Measurements from ENCODE around the gene CFH.
A peak's percentile ranks its signal among the peaks of the same experiment; 100 is the strongest.
"Not testable (repeated sequence)": the region's sequence is repeated elsewhere in the genome, so short reads cannot be mapped to it uniquely, and the experiment has no call there.

Gene CFH

GRCh38 chr1:196667131-196667530 is 15.3 kb downstream of the CFH start:
- no peak for FAIRE-seq
- DNase-seq (ENCODE audit: low spot score): no peak

- DNase-seq (ENCODE audit: low spot score) (no peak), FAIRE-seq (no peak)
Measured at GRCh38 chr1:196669051-196669450, 17.2 kb downstream of the CFH start.

- FAIRE-seq (no peak), DNase-seq (ENCODE audit: low spot score) (no peak)
Measured at GRCh38 chr1:196669693-196670092, 17.9 kb downstream of the CFH start.

- DNase-seq (ENCODE audit: low spot score) (no peak), FAIRE-seq (no peak)
Measured at GRCh38 chr1:196674908-196675307, 23.1 kb downstream of the CFH start.

- no peak for DNase-seq (ENCODE audit: low spot score)
- FAIRE-seq: no peak
Measured at GRCh38 chr1:196677781-196678509, 26.1 kb downstream of the CFH start.

- DNase-seq (ENCODE audit: low spot score) (peak; percentile 6), FAIRE-seq (no peak)
Measured at GRCh38 chr1:196678510-196678884, 26.7 kb downstream of the CFH start.

GRCh38 chr1:196680107-196680506 is 28.3 kb downstream of the CFH start:
- peak; percentile 8 for DNase-seq (ENCODE audit: low spot score)
- no peak for FAIRE-seq

GRCh38 chr1:196684476-196684875 is 32.6 kb downstream of the CFH start:
- no peak for FAIRE-seq
- DNase-seq (ENCODE audit: low spot score): no peak

- DNase-seq (ENCODE audit: low spot score): no peak
- FAIRE-seq: no peak
Measured at GRCh38 chr1:196685506-196685905, 33.7 kb downstream of the CFH start.

- FAIRE-seq (no peak), DNase-seq (ENCODE audit: low spot score) (no peak)
Measured at GRCh38 chr1:196689001-196689400, 37.2 kb downstream of the CFH start.

- DNase-seq (ENCODE audit: low spot score): no peak
- no peak for FAIRE-seq
Measured at GRCh38 chr1:196690582-196690981, 38.7 kb downstream of the CFH start.

- FAIRE-seq (no peak), DNase-seq (ENCODE audit: low spot score) (no peak)
Measured at GRCh38 chr1:196698993-196699392, 47.1 kb downstream of the CFH start.

- DNase-seq (ENCODE audit: low spot score): no peak
- FAIRE-seq: no peak
Measured at GRCh38 chr1:196701144-196701543, 49.3 kb downstream of the CFH start.

GRCh38 chr1:196709892-196710291 is 58.0 kb downstream of the CFH start:
- not testable (repeated sequence) for FAIRE-seq; DNase-seq (ENCODE audit: low spot score)

GRCh38 chr1:196717868-196718267 is 66.0 kb downstream of the CFH start:
- DNase-seq (ENCODE audit: low spot score) (no peak), FAIRE-seq (no peak)

GRCh38 chr1:196723325-196724185 is 71.7 kb downstream of the CFH start:
- peak; percentile 92 for FAIRE-seq

GRCh38 chr1:196732526-196732925 is 80.7 kb downstream of the CFH start:
- DNase-seq (ENCODE audit: low spot score) (no peak), FAIRE-seq (no peak)

More at GRCh38 chr1:196723325-196724185, 71.7 kb downstream of the CFH start:
- peak; percentile 45 for DNase-seq (ENCODE audit: low spot score)

GRCh38 chr1:196733091-196733970 is 81.5 kb downstream of the CFH start:
- no peak for FAIRE-seq

GRCh38 chr1:196734006-196734405 is 82.2 kb downstream of the CFH start:
- FAIRE-seq (no peak), DNase-seq (ENCODE audit: low spot score) (no peak)

More at GRCh38 chr1:196733091-196733970, 81.5 kb downstream of the CFH start:
- DNase-seq (ENCODE audit: low spot score): no peak

GRCh38 chr1:196734460-196734859 is 82.6 kb downstream of the CFH start:
- DNase-seq (ENCODE audit: low spot score) (no peak), FAIRE-seq (no peak)

GRCh38 chr1:196738730-196739129 is 86.9 kb downstream of the CFH start:
- FAIRE-seq: no peak
- no peak for DNase-seq (ENCODE audit: low spot score)
